Fibroblast of mammary gland (primary cell): ENCODE data around the gene CLK1.
A peak's percentile ranks its signal among the peaks of the same experiment; 100 is the strongest.
"Not testable (repeated sequence)": the region's sequence is repeated elsewhere in the genome, so short reads cannot be mapped to it uniquely, and the experiment has no call there.

Experiments used
- DNase-seq: peaks from one replicate; pipeline ENCODE4 v3.0.0-alpha.2; 2010; ENCODE audit warnings: low read depth
- H3K4me3 ChIP-seq: 2 replicates; pipeline ENCODE4 v1.5.1; 2011; ENCODE audit warnings: low read depth, mild to moderate bottlenecking, low read length, moderate library complexity; ENCODE audit not compliant: control insufficient read depth
- TF ChIP-seq, protein P1 (sequence below): conservative IDR thresholded peaks from 2 replicates; pipeline ENCODE4 v1.5.1; 2011; ENCODE audit warnings: low read depth, low read length, inconsistent platforms; ENCODE audit not compliant: control insufficient read depth, insufficient read depth

The CLK1 gene

DNA sequence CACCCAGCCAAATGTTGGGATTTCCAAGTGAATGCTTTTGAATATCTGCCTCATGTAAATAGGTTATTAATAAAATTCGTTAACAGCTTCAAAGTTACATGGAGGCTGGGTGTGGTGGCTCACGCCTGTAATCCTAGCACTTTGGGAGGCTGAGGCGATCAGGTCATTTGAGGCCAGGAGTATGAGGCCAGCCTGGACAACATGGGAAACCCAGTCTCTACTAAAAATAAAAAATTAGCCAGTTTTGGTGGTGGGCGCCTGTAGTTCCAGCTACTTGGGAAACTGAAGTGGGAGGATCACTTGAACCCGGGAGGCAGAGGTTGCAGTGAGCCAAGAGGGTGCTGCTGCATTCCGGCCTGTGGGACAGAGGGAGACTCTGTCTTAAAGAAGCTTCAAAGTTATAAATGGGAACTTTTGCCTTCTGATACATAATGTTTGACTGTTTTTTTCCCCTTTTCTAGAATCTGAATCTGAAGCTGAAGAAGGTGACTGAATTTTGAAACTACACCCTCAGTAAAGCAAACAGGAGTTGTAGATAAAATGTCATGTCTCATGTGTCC lies 42.7 kb downstream of the CLK1 start:
- DNase-seq, result no peak
- no peak overlapping the region for H3K4me3 ChIP-seq
- TF ChIP-seq, protein P1, sequence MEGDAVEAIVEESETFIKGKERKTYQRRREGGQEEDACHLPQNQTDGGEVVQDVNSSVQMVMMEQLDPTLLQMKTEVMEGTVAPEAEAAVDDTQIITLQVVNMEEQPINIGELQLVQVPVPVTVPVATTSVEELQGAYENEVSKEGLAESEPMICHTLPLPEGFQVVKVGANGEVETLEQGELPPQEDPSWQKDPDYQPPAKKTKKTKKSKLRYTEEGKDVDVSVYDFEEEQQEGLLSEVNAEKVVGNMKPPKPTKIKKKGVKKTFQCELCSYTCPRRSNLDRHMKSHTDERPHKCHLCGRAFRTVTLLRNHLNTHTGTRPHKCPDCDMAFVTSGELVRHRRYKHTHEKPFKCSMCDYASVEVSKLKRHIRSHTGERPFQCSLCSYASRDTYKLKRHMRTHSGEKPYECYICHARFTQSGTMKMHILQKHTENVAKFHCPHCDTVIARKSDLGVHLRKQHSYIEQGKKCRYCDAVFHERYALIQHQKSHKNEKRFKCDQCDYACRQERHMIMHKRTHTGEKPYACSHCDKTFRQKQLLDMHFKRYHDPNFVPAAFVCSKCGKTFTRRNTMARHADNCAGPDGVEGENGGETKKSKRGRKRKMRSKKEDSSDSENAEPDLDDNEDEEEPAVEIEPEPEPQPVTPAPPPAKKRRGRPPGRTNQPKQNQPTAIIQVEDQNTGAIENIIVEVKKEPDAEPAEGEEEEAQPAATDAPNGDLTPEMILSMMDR, result no peak

- TF ChIP-seq, protein P1, result no peak
- no peak overlapping the region for H3K4me3 ChIP-seq
- no peak for DNase-seq
Observed at GRCh38 chr2:200820573-200821234, 43.8 kb downstream of the CLK1 start.

GRCh38 chr2:200818732-200819131 lies 45.7 kb downstream of the CLK1 start:
- not testable (repeated sequence) for DNase-seq, H3K4me3 ChIP-seq

DNA sequence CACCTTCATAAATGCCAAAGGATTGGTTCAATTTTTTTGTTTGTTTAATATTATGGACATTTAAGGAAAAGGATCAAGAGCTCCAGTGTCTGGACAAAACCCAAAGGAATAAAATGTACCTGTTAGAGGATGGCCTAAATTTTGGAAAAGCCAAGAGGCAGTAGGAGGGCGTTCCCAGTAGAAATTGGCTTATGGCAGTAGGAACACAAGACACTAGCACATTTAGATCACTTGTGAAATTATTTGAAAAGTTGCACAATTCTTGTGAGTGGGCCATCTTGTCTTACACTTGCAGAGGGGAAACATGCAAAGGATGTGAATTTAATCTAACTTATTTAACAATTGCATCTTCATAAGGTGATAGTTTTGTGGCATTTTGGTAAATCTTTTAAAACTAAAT lies 49.5 kb downstream of the CLK1 start:
- no peak overlapping the region for H3K4me3 ChIP-seq
- DNase-seq, result peak; percentile 62

DNA sequence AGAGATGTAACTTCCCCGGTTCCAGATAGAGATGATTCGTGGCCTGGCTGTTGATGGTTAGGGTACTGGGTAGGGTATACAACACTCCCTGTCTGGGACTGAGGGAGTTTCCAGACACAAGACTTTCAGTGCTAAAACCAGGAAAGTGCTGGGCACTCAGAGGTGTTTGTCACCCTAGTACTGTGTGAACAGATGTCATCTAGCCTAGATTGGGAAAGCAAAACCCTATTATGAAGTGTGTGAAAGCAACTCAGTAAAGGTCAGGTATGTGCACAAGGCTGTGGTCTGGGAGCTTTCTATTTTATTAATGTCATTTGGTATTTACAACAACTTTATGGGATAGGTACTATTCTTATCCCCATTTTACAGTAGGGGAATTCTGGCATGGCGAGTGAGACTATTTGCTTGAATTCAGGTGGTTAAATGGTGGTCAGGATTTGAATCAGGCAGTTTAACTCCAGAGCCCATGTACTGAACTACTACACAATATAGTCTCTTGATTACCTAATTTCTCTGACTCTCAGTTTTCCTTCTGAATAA lies 50.1 kb downstream of the CLK1 start:
- no peak for DNase-seq
- TF ChIP-seq, protein P1, result no peak
- H3K4me3 ChIP-seq, result peak overlapping the region; percentile 9

More for the DNA sequence above, 49.5 kb downstream of the CLK1 start:
- TF ChIP-seq, protein P1, result no peak

DNA sequence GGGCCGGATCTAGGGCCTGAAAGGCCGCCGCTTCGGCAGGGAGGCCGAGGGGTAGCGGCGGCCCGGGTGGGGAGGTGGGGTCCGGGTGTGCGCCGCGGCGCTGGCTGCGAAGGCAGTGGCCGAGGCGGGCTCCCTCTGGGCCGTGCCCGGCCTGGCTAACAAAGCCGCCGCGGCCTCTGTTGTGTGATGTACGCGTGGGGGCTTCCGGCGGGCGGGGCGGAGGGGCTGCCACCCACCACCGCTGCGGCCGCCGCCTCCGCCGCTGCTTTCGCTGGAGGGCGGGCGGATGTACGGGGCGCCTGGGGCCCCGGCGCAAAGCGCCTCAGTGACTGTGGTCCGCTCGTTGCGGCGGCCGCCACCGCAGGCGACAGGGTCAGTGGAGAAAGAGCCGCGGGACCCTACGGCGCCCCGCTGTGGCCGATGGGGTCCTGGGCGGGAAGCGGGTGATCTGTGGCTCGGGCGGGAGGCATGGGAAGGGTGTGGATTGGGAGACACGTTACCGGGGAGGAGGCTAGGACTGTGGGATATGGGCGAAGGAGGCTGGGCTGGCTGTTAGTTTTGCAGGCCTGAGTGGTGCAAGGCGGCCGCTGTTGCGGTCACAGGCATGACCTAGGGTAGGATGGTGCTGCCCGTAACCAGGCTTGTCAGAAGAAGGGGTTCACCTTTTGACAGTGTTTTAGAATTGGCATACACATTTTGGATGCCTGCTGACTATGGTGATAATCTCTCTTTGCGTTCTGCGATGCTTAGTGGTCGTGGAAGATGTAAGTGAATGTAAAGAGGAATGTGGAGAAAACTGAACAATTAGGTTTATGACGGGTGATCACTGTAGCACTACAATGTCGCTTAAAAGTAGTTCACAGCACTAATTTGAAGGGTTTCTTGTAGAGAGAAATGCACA lies 52.1 kb downstream of the CLK1 start:
- peak; percentile 53 for DNase-seq
- H3K4me3 ChIP-seq, result peak overlapping the region; percentile 80
- TF ChIP-seq, protein P1, result peak; percentile 39
